Retina (tissue), 1 donor: ENCODE results near the gene ENAH.
"Not testable (repeated sequence)": the region's sequence is repeated elsewhere in the genome, so short reads cannot be mapped to it uniquely, and the experiment has no call there.

Experiments
- DNase-seq: peaks from one replicate; pipeline ENCODE4 v3.0.0-alpha.2; 2016

ENAH gene

GRCh38 chr1:225522588-225523262 lies 130.2 kb downstream of the ENAH start:
- no peak for DNase-seq

- no peak for DNase-seq
These were observed 132.2 kb downstream of the ENAH start for GRCh38 chr1:225520587-225521227.

- DNase-seq = no peak
These were observed 133.6 kb downstream of the ENAH start for GRCh38 chr1:225519166-225519863.

- no peak for DNase-seq
These were observed 135.2 kb downstream of the ENAH start for GRCh38 chr1:225517697-225518096.

- no peak for DNase-seq
These were observed 135.7 kb downstream of the ENAH start for GRCh38 chr1:225517221-225517620.

GRCh38 chr1:225514671-225515081 lies 138.2 kb downstream of the ENAH start:
- DNase-seq = no peak

- DNase-seq = not testable (repeated sequence)
These were observed 139.3 kb downstream of the ENAH start for GRCh38 chr1:225513576-225513975.

- no peak for DNase-seq
These were observed 141.0 kb downstream of the ENAH start for GRCh38 chr1:225511828-225512381.

GRCh38 chr1:225510740-225511139 lies 142.2 kb downstream of the ENAH start:
- not testable (repeated sequence) for DNase-seq

GRCh38 chr1:225509770-225510169 lies 143.2 kb downstream of the ENAH start:
- DNase-seq = no peak

- no peak for DNase-seq
These were observed 143.6 kb downstream of the ENAH start for GRCh38 chr1:225509376-225509707.

- DNase-seq = no peak
These were observed 144.2 kb downstream of the ENAH start for GRCh38 chr1:225508538-225509375.

GRCh38 chr1:225506727-225507126 lies 146.2 kb downstream of the ENAH start:
- no peak for DNase-seq

- DNase-seq = no peak
These were observed 148.1 kb downstream of the ENAH start for GRCh38 chr1:225504776-225505175.

GRCh38 chr1:225500624-225501192 lies 152.2 kb downstream of the ENAH start:
- DNase-seq = no peak

- DNase-seq = peak; percentile 58
These were observed 154.3 kb downstream of the ENAH start for GRCh38 chr1:225498549-225499136.

- no peak for DNase-seq
These were observed 158.0 kb downstream of the ENAH start for GRCh38 chr1:225494789-225495359.

GRCh38 chr1:225493591-225494246 lies 159.2 kb downstream of the ENAH start:
- no peak for DNase-seq

- DNase-seq = no peak
These were observed 164.2 kb downstream of the ENAH start for GRCh38 chr1:225488676-225489075.

- no peak for DNase-seq
These were observed 166.1 kb downstream of the ENAH start for GRCh38 chr1:225486856-225487255.

- no peak for DNase-seq
These were observed 166.9 kb downstream of the ENAH start for GRCh38 chr1:225485991-225486530.
